Stimulated activated CD4-positive, alpha-beta T cell treated with anti-CD3 and anti-CD28 coated beads, Interleukin-12 subunit alpha, Interleukin-12 subunit beta, amount 100 ng/mL, for 24 hours (primary cell): ENCODE data around the gene B3GNT7.
"Not testable (repeated sequence)": the region's sequence is repeated elsewhere in the genome, so short reads cannot be mapped to it uniquely, and the experiment has no call there.

Source experiments
- DNase-seq, 2 experiments: peaks; one replicate each; pipeline ENCODE4 v3.0.0-alpha.2; 2020; ENCODE audit warnings: low read depth in 2 of 2

The B3GNT7 gene

DNA sequence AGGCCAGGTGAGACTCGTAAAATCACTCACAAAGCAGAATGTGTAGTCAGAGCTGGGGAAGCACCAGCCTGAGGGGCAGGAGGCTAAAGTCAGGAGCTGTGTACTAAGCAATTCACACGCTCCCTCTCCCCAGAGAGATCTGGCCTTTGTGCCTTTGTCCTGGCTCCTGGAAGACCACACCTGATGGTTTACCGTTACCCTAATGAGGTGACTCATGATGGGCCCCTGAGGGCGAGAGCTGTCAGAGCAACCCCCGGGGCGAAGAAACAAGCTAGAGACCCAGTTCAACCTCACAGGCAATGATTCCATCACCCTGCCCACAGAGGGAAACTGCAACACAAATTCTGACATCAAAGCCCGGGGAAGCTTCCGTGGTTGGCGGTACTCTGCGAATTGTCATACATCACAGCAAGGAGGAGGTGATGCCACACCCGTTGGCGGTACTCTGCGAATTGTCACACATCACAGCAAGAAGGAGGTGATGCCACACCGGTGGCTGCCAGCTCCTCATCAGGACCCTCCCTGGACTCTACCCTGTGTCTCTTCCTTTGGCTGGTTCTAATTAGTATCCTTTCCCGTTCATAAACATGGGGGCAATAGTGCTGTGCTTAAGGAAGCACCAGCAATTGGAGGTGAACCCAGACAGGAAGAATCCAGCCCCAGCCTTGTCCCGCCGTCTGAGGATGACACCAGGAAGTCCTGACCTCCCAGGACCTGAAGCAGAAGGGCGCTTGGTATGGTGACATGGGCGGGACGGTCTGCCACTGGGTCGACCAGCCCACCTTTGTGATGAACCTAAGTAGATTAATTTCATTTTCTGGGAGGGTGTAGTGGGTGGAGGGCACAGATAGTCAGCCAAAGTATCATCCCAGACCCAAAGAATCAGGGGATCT is 30.5 kb downstream of the B3GNT7 start:
- no peak for DNase-seq

GRCh38 chr2:231427116-231427515 is 31.6 kb downstream of the B3GNT7 start:
- DNase-seq: no peak

DNA sequence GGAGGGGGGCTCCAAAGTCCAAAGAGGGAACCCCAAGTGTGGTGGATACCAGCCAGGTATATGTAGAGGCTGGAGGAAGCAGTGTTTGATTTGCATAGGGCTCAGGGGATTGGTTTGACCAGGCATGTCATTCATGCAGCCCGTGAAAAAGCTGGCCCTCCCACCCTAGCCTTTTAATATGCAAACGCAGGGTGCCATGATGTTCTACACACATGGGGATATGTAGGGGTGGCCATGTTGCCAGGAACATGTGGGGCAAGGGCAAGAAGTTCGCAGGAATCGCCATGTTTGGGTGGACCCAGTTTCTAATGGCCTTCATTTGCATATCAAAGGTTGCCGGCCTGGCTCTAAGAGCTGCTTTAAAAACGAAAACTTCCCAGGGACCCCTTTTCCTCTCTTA is 33.6 kb downstream of the B3GNT7 start:
- DNase-seq: no peak

DNA sequence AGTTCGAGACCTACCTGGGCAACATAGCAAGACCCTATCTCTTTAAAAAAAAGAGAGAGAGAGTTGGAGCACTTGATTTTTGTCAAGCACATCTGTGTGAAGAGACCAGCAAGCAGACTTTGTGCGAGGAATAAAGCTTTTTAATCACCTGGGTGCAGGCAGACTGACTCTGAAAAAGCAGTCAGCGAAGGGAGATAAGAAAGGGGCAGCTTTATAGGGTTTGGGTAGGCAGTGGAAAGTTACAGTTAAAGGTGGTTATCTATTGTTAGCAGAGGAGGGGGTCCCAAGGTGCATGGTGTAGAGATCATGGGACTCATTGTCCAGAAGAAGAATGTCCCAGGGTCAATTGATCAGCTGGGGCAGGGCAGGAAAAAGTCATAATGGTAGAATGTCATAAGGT is 34.4 kb downstream of the B3GNT7 start:
- DNase-seq: no peak

GRCh38 chr2:231430437-231430836 is 34.9 kb downstream of the B3GNT7 start:
- DNase-seq: not testable (repeated sequence)

GRCh38 chr2:231431606-231432005 is 36.1 kb downstream of the B3GNT7 start:
- DNase-seq: no peak

DNA sequence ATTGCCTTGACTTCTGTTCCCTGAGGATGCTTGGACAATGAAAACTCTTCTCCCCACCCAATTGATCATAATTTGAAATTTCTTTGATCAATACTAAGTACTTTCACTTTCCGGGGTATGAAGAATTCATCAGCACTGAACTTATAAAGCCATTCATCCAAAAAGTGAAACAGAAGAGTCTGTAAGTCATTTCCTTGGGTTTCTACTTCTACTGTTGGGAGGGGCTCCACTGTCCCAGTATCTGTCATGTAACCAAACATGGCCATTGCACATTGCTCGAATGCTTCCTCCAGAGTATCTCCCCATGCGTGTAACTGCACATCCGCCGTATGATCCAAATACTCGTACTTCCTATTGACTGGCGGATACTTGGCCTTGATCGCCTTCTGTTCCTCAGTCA is 38.5 kb downstream of the B3GNT7 start:
- no peak for DNase-seq

GRCh38 chr2:231436957-231437356 is 41.4 kb downstream of the B3GNT7 start:
- DNase-seq: no peak

DNA sequence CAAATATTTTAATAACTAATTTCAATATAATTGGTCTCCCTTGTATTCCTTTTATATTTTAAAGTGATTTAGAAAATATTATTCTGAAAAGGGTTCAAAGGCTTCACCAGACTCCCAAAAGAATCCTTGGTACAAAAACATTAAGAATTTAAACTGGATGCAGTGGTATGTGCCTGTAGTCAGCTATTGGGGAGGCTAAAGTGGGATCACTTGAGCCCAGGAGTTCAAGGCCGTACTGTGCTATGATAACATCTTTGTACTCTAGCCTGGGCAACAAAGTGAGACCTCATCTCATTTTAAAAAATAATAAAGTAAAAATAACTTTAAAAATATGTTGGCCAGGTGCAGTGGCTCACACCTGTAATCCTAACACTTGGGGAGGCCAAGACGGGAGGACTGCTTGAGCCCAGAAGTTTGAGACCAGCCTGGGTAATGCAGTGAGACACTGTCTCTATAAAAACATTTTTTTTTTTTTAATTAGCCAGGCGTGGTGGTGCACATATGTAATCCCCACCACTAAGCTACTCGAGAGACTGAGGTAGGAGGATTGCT is 54.1 kb downstream of the B3GNT7 start:
- DNase-seq: no peak

GRCh38 chr2:231450548-231450989 is 55.1 kb downstream of the B3GNT7 start:
- DNase-seq: no peak
